GM19463 (cell line): ENCODE results near the gene DLG1.
"Not testable (repeated sequence)": the region's sequence is repeated elsewhere in the genome, so short reads cannot be mapped to it uniquely, and the experiment has no call there.

ENCODE experiments used
- ATAC-seq: cut with Tn5 transposase; IDR thresholded peaks from one replicate; pipeline ENCODE4 v1.9.1; 2021; ENCODE audit warnings: mild to moderate bottlenecking, moderate library complexity; ENCODE audit not compliant: unreplicated experiment

DLG1 gene

GRCh38 chr3:197122394-197122793 lies 176.0 kb downstream of the DLG1 start:
- ATAC-seq = no peak

- ATAC-seq = no peak
These were observed 181.3 kb downstream of the DLG1 start for GRCh38 chr3:197117114-197117513.

DNA sequence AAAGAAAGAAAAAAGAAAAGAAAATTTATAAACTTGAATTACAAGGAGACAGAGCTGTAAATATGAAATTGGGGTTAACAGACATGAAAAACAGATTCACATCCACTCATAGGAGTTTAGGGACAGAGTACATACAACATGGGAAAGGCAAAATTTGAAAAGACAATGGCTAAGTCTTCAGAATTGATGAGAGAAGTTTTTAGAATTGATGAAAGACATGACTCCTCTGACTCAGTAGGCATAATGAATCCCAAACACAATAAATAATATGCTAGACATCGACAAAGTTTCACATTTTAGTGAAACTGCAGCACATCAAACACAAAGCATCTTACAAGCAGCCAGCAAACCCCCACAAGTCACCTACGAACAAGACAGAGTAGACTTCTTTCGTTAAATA lies 184.4 kb downstream of the DLG1 start:
- ATAC-seq = no peak

DNA sequence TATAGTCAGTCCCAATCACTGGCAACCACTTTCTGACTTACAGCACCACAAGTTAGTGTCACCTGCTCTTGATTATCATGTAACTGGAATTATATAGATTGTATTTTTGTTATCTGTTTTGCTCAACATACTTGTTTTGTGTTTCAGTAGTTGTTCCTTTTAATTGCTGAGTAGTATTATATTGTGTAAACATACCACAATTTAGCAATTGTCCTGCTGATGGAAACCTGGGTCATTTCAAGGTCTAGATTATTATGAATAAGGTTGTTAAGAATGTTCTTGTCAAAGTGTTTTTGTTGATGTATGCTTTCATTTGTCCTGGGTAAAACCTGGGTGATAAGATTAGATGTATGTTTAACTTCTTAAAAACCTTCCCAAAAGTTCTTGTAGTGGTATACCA lies 186.7 kb downstream of the DLG1 start:
- no peak for ATAC-seq

- ATAC-seq = no peak
These were observed 192.6 kb downstream of the DLG1 start for GRCh38 chr3:197105786-197106185.

- ATAC-seq = no peak
These were observed 193.7 kb downstream of the DLG1 start for GRCh38 chr3:197104738-197105137.

DNA sequence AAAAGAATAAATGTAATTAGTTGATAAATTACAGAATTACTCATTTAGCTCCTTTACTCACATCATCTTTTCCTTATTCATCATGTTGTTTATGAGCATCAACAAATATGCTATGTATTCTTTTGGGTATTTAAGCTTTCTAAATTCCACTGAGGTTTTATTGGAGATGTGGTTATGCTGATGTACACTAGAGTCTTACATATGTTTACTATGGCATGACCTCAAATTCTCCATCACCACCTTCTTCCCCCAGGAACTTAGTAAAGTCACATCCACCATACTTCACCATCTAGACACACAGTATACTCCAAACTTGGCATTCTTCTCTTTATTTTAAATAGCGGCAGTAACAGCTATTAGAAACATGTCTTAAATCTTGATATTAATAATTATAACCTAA lies 194.6 kb downstream of the DLG1 start:
- no peak for ATAC-seq

GRCh38 chr3:197093871-197094270 lies 204.5 kb downstream of the DLG1 start:
- no peak for ATAC-seq

- ATAC-seq = no peak
These were observed 210.0 kb downstream of the DLG1 start for GRCh38 chr3:197088370-197088769.

DNA sequence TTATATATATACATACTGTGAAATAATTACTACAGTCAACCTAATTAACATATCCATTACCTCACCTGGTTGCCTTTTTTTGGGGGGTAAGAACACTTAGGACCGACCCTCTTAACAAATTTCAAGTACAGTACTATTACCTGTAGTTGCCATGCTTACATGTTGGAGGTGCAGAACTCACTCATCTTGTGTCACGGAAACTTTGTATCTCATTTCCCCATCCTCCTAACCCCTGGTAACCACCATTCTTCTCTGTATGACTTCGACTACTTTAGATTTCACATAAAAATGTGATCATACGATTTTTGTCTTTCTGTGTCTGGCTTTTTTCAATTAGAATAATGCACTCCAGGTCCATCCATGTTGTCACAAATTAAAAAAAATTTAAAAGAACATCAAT lies 213.3 kb downstream of the DLG1 start:
- no peak for ATAC-seq

GRCh38 chr3:197083486-197083885 lies 214.9 kb downstream of the DLG1 start:
- no peak for ATAC-seq

DNA sequence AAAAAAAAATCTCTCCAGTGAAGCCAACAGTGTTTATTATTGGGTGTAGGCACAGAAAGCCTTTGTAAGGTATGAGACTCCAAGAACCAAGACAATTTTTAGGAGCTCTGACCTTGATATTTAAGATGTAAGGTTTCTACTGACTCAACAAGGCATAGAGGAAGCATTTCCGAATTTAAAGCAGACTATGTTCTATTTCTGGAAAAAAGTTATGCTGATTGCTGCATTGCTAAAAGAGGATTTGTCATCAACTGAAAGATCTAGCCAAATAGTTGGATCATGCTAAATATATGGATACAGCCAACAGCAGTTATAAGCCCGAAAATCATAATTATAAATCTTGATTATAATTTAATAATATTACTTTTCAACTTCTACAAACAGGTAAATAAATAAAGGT lies 215.5 kb downstream of the DLG1 start:
- ATAC-seq = no peak

- no peak for ATAC-seq
These were observed 218.1 kb downstream of the DLG1 start for GRCh38 chr3:197080344-197080743.

- ATAC-seq = no peak
These were observed 222.0 kb downstream of the DLG1 start for GRCh38 chr3:197076415-197076814.

GRCh38 chr3:197068077-197068476 lies 230.3 kb downstream of the DLG1 start:
- no peak for ATAC-seq

- ATAC-seq = no peak
These were observed 233.6 kb downstream of the DLG1 start for GRCh38 chr3:197064771-197065170.

DNA sequence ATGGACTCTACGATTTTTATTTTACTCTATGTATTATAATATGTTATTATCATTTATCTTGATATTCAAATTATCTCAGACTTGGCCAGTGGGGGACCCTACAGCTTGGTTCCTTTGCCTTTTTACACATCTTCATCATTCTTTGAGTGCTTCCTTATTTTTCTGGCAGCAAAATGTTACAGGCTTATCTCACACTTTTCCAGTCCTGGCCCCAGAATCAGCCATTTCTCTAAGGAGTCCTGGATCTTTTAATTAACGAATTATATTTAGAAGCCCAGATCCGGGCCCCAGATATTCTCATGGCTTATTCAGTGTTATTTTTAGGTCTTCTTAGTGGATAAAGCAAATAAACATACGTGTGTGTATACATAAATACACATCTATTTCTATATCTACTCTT lies 236.0 kb downstream of the DLG1 start:
- ATAC-seq = no peak

DNA sequence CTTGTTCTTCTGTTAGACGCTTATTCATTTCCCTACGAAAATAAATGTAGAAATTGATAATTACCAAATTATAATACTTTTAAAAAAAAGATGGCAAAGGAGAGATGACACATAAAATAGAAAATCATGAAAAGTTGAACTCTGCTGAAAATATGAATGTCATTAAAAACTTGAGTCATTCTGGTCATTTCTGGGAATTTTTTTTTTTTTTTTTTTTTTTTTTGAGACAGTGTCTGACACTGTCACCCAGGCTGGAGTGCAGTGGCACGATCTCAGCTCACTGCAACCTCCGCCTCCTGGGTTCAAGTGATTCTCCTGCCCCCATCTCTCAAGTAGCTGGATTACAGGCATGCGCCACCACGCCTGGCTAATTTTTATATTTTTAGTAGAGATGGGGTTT lies 246.8 kb downstream of the DLG1 start:
- not testable (repeated sequence) for ATAC-seq

DNA sequence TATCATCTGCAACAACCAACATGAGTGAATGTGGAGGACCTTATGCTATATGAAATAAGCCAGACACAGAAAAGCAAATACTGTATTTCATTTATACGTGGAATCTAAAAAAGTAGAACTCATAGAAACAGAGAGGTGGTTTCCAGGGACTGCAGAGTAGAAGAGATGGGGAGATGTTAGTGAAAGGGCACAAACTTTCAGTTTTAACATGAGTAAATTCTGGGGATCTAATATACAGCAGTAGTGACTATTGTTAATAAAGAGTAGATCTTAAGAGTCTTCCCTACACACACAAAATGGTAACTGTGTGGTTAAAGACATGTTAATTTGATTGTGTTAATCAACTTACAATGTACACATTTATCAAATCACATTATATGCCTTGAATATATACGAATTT lies 247.9 kb downstream of the DLG1 start:
- peak; percentile 59 for ATAC-seq

DNA sequence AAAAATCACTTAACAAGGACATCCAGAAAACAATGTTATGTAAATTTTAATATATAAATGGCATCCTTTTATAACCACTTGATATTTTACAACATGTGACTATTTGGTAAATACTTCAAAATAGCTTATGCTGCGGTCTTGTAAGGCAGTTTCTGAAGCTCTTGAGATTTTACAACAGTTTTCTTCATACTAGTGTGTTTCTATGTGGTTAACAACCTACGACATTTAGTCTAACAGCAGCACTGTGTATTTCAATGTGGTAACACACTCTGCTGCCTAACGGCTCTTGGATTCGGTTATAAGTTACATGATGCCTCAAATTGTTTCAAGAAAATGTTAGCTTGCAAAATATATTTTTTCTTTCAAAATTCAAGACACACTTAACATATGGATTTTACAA lies 255.9 kb downstream of the DLG1 start:
- ATAC-seq = no peak

DNA sequence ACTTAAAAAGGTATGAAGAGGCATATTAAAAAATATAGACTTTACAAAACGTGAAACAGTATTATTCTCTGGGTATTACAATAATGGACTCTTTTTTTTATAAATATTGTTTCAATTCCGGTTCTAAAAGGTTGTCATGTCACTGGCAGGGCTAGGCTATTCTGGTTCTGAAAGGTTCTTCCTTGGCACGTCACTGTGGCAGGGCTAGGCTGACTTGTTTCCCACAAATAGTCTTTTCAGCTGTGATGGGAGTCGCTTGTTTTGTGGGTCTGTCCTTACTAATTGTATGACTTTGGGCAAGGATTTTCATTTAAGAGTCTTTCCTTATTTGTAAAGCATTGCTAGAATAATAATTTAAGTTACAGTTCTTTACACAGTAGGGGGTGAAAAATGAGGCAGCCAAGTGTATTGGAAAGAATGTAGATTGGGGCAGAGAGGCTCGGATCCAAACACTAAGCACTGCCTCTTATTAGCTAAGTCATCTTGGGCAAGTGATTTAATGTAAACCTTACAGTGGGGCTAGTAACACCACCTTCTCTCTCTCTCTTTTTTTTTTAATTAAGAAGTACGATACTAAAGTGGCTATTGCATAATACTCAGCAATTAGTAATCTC lies 256.4 kb downstream of the DLG1 start:
- ATAC-seq = no peak

DNA sequence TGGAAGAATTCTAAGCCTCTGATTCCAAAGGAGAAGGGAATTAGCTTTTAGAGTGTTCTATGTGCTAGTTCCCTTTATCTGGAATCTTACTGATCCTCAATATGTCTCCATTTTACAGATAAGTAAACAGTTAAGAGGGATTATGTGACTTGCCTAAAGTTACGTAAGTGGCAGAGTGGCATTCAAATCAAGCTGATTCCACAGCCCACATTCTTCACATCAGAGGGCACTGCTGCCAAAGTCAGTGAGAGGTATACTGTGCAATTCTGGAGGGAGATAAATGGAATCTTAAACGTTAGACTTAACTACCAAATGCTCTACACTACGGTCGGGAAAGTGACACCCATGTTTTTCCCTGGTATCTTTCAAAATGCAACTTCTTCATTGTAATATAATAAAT lies 257.8 kb downstream of the DLG1 start:
- ATAC-seq = no peak

DNA sequence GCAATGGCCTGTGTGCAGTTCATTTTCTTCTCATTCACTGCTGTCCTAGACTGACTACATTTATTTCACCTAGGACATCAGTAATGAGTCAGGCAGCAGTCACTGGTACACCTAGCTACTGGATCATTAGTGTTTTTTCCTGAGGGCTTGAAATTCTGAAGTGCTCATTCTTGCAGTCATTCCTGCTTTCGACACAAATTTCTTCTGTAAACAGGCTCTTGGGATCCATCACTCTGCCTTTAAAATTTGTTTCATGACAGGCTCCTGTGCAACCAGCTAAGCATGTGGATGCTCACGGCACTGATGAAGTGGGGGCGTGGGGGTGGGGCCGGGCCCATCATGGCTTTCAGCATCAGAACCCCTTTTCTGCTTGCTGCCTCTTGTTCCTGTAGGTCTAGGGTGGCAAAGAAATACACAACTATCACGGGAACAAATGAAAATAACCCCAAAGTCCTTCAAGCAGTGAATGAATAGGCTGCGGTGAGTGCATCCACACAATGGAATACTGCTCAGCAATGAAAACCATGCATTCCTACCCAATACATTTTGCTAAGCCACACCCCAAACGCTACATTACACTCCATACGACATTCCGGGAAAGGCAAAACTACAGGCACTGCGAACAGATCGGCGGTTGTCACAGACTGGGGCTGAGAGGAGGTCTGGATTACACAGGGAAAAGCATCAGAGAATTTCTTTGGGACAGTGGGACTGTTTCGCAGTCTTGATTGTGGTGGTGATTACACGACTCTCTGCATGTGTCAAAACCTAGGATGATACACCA lies 259.5 kb downstream of the DLG1 start:
- no peak for ATAC-seq
